ENCODE measurements around the gene GNPAT.

GRCh38 chr1:231318015-231318355, 77.0 kb downstream of the GNPAT start:
- TF ChIP-seq CTCF (tag by site-specific recombination; IDR thresholded peaks at IDR 0.05), result no peak
- no peak for TF ChIP-seq EGR2 (tag by site-specific recombination; IDR thresholded peaks at IDR 0.05; ENCODE audit: low read depth)
- no peak for TF ChIP-seq ZNF10 (tag by site-specific recombination; IDR thresholded peaks at IDR 0.05)
- TF ChIP-seq ZBTB10 (tag by site-specific recombination; IDR thresholded peaks at IDR 0.05), result no peak
- no peak for TF ChIP-seq MYNN (tag by site-specific recombination; IDR thresholded peaks at IDR 0.05; ENCODE audit: borderline replicate concordance)
- TF ChIP-seq ZNF366 (tag by site-specific recombination; conservative IDR thresholded peaks at IDR 0.05), result no peak
- no peak for TF ChIP-seq GLI4 (tag by site-specific recombination; IDR thresholded peaks at IDR 0.05)
- TF ChIP-seq REST (tag by site-specific recombination; IDR thresholded peaks at IDR 0.05), result no peak
- TF ChIP-seq HOXC10 (CRISPR knock-in tag; IDR thresholded peaks at IDR 0.05), result no peak
- TF ChIP-seq ZNF280D (tag by site-specific recombination; IDR thresholded peaks at IDR 0.05), result no peak

All from HEK293 (cell line).